Measurements from ENCODE around the gene SLC25A24. TPM values are rescaled to one million over a fixed set of nuclear protein-coding genes. Genes with fewer than 3 reads are reported as not detected.

The SLC25A24 gene
- total and polyA plus RNA-seq, 2 of the 13 experiments (the other 11 are each of a cell fraction or from before 2014, with no cell fraction given): 8.0 to 12.4 TPM

GRCh38 chr1:108130794-108131193 is 69.3 kb downstream of the SLC25A24 start:
- Histone ChIP-seq H3K36me3 (replicated peaks in 1 of 2; ENCODE audit: control insufficient read depth in 1 of 2, insufficient read depth in 2 of 2, low read length in 2 of 2) (no peaks in the 10 kb centered on the region), H4K20me1 (ENCODE audit: insufficient read depth, low read length) (no peaks in the 10 kb centered on the region), H3K4me1 (ENCODE audit: insufficient read depth, low read length) (no peaks in the 10 kb centered on the region; the same call in 1 of the 2 replicates), H3K79me2 (ENCODE audit: insufficient read depth, low read length) (no peaks in the 10 kb centered on the region), H2AFZ (ENCODE audit: low read length) (no peak overlapping the region), H3K4me2 (ENCODE audit: low read depth, low read length) (no peak overlapping the region), H3K4me3 (replicated peaks in 1 of 3; ENCODE audit: insufficient read depth in 1 of 3, low read depth in 2 of 3, low read length in 3 of 3) (no peak overlapping the region), H3K27ac (ENCODE audit: extremely low read length, insufficient read depth, low read length) (no peak overlapping the region), H3K9ac (ENCODE audit: insufficient read depth, low read depth, low read length) (no peak overlapping the region), H3K9me3 (ENCODE audit: low read length) (peaks cover 7% of the 10 kb centered on the region; the same call in 1 of the 2 replicates), H3K27me3 (ENCODE audit: control insufficient read depth in 1 of 2, insufficient read depth in 2 of 2, low read length in 2 of 2) (no peaks in the 10 kb centered on the region)
- FAIRE-seq: no peak
- BruUV-seq (replicated peaks): no TSS peak
- in situ Hi-C loops (cut with HindIII; ENCODE audit: extremely low pct_ligation_motif_present, low pct_unique_long_range_greater_than_20kb): no loop called here
- intact Hi-C loops (cut with micrococcal nuclease; ENCODE audit: unreplicated experiment): no loop called here
- POLR2A ChIA-PET: no interaction called here
- CTCF ChIA-PET (ENCODE audit: low intra/inter-chr PET ratio, low total read pairs): no interaction called here
- no peak for DNase-seq (ENCODE audit: low spot score)
- ATAC-seq: no peak; the same call in 2 of the 3 replicates
- TF ChIP-seq ZNF891 (CRISPR knock-in tag; IDR thresholded peaks at IDR 0.05): no peak
- TF ChIP-seq, protein P1, sequence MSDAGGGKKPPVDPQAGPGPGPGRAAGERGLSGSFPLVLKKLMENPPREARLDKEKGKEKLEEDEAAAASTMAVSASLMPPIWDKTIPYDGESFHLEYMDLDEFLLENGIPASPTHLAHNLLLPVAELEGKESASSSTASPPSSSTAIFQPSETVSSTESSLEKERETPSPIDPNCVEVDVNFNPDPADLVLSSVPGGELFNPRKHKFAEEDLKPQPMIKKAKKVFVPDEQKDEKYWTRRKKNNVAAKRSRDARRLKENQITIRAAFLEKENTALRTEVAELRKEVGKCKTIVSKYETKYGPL (CRISPR knock-in tag; IDR thresholded peaks at IDR 0.05): no peak
- no peak for TF ChIP-seq ZNF142 (CRISPR knock-in tag; IDR thresholded peaks at IDR 0.05)
- 12% methylated on average over 2 of the region's 2 CpGs for WGBS (ENCODE audit: low lambda C conversion rate)

Data from HepG2 (cell line).